GM18870 (cell line): ENCODE measurements around the gene VASH1.
"Not testable (repeated sequence)": the region's sequence is repeated elsewhere in the genome, so short reads cannot be mapped to it uniquely, and the experiment has no call there.

Experiments used
- ATAC-seq: cut with Tn5 transposase; IDR thresholded peaks from one replicate; pipeline ENCODE4 v1.9.1; 2021; ENCODE audit warnings: moderate library complexity; ENCODE audit not compliant: unreplicated experiment

VASH1 gene

DNA sequence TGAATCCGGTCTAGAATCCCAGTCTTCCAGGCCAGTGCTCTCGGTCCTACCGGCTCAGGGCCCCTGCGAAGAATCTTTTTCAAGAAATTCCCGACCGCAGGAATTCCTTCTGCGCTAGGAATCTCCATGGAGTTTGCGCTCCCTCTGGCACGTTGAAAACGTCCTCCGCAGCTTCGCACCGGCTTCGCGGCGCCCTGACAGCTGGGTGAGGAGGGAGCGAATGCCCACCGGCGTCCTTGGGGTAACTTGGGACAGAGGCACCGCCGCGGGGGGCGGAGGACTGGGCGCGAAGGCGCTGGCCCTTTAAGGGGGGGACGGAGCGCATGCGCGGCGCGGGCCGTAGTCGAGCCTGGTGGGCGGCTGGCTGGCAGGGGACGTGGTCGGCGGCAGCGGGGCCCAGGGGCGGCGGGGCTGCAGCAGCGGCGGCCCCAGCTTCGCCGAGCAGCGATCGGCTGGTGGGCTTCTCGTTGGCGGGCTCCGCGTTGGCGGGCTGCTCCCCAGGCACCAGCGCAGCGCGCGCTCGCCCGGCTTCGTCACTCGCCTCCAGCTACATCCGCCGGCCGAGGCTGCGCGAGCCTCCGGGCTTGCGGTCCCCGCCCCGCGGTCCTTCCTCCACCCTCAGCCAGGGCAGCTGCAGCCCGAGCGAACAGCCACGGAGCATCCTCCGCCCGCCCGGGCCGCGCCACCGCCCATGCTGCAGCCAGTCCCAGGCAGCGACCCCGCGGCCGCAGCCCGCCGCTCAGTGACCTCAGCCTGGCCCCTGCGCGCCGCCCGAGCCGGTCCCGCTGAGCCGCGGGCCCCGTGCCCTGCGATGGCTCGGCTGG, at the start of gene VASH1:
Gene VASH1 (plus strand): TSS at position 333 of the 824 bp plus-strand sequence. CDS start 1,354 bp downstream, outside the sequence.
- no peak for ATAC-seq

DNA sequence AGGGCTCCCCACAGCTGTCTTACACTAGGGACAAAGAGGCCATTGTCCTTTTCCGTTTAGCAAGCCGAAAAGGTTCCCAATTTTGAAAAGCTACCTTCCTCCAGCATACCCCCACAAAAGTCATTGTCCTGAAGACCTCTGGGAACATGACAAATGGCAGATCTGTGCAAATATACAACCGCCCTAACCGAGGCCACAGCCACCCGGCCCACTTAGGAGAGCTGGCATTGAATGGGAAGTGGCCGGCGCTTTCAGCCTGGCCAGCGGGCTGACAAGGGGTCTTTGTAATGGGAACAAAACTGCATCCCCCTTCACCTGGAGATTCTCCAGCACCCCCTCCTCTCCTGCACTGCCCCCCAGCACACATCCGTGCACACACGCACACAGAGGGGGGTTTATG, 48.1 kb upstream of the VASH1 start:
- no peak for ATAC-seq

DNA sequence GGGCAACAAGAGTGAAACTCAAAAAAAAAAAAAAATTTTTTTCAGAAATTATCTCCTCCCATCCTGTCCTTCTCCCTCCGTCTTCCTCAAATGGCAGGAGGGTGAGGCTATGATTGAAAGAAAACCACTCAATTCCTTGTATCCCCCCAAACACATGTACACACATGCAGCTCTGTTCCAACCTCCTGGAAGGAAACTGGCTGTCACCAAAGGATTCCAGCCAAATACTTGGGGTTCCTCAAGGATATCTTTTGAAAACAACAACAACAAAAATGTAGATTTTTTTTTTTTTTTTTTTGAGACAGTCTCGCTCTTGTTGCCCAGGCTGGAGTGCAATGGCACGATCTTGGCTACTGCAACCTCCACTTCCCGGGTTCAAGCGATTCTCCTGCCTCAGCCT, 46.8 kb upstream of the VASH1 start:
- no peak for ATAC-seq

DNA sequence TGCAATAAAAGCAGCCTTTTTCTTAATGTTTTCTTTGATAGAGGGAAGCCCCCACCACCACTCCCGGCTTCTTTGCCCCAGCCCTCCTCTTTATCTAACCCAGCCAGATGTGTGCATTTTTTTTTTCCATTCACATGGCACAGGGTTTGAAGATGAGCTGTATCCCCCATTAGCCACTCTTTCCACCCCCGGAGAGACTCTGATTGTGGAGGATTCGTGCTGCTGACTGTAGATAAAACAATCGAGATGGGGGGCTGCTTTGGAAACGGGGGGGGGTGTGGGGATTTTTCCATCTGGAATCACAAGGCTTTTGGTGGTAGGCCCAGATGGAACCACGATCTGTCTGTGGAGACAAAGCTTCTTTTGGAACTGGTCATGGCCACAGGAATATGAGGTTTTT, 46.2 kb upstream of the VASH1 start:
- ATAC-seq = no peak

DNA sequence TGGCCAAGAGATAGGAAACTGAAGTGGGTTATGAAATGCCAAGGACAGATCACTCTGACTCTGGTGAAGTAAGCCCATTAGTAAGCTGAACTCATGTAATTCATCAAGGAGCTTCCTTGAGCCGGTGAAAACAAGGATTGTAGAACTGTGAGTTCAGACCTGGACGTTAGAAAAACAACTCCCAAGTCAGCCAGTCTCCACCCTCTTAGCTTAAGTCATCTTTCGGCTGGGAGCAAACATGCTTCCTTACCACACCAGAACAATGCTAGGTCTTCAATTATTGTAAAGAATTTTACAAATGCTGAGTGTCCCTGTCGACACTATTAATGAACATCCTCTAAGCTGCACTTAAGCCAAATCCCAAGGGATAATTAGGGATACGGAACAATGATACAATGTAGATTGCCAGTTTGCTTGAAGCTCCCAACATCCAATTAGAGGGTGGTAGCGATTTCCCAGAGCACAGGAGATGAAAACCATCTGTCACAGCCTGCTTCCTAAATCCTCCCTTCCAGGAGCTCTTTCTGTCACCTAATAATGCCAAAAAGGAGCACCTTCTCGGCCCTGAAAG, 45.7 kb upstream of the VASH1 start:
- no peak for ATAC-seq

DNA sequence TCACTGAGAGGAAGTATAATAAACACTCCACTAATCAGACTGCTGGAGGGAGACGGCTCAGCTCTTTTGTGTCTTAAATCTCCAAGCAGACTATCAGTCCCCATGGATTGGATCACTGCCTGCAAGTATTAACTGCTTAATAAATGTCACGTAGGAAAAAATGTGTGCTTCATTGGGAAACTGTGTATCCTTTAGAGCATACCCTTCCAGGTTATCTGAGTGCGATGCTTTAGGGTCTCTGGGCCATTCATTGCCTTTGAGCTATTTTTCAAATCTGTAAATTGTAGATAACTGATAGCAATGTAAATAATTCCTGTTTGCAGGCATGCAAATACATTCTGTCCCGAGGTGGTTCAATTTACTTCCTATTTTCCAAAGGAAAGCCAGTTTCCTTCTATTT, 45.0 kb upstream of the VASH1 start:
- ATAC-seq = no peak

DNA sequence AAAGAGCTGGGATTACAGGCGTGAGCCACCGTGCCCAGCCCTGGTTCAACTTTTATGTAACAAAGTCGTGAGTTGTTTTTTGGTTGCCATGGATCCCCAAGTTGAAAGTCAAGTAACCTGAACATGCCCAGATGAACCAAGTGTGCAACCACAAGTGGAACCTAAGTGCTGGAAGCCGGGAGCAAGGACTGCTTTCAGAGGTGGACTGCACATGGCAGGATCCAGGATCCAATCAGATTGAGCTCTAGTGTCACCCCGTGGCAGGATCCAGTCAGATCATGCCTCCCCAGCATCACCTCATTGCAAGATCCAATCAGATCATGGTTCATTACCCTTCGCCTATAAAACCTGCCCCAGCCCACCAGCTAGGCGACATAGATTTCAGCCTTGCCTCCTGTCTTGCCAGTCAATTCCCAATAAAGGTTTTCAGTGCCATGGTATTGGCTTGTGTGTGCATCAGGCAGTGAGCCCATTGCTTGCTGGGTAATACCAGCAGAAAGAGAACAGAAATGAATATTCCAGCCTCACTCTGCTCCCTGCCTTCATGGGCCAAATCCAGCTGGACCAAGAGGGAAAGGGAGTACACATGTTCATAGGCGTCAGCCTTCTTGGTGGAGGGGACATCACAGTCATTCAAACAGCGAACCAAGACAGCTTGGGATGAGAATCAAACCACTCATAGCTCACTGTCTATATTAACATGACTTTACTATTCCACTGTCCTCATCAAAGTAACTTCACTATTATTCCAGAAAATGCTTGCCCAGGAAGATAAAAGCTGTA, 43.6 kb upstream of the VASH1 start:
- no peak for ATAC-seq

DNA sequence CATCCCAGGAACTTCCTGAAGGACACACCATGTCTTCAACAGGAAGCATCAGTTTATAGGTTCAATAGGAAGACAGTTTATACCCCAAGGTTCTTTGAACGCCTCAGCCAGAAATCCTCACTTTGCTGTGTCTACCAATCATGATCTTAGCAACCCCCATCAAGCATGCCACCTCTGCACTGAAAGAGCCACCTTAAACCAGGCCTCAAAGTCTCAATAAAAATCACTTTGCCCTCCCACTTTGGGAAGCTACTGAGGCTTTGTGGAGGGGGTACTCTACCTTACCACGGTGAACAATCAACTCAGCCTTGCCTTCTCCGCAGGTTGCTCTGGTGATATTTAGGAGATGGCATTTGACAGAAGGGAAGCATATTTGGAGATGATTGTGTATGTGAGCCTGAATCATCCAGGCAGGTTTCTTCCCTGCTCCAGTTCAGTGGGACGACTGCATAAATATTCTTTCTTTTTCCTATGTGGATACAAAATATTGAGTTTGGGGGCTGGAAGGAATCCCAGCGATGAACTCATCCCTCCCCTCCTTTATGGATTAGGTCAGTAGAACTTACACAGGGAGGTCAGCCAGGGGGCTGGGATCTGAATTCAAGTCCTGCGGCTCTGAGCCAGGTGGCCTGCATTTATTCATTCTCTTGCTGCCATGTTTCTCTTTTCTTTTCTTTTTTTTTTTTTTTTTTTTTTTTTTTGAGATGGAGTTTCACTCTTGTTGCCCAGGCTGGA, 42.8 kb upstream of the VASH1 start:
- no peak for ATAC-seq

DNA sequence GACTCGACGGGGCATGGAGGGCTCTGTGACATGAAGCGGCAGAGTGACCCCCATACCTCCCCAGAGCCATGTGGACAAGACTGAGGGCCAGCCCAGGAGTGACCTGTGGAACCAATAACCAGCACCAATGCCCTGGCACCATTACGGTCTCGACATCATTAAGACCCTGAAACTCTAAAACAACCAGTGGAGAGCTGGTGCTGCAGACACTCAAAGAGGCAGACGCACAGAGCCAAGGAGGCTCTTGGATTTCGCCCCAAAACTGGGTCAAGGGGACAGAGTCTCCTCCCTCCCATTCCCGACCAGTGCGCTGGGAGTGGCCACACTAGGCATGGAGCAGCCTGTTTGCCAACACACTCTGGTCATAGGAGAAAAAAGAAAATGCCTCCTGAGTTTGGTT, 41.6 kb upstream of the VASH1 start:
- ATAC-seq = no peak

DNA sequence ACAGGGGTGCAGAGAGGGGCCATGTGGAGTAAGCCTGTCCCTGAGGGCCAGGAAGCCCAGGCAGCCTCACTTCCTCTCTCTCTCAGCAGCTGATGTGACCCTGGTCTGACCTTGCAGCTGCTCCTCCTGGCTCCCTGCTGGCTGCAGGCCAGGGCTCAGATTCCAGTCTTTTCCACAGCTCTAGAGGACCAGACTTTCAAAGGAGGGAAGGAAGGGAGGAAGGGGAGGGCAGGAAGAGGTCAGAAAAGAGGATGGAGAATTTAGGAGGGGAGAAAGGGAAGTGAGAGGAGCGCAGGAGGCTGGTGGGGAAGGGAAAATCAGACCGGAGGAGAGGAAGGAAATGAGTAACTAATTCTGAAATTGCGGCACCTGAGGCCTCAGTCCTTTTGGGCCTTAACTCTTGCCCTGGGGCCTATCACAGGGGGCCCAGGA, 40.9 kb upstream of the VASH1 start:
- no peak for ATAC-seq

DNA sequence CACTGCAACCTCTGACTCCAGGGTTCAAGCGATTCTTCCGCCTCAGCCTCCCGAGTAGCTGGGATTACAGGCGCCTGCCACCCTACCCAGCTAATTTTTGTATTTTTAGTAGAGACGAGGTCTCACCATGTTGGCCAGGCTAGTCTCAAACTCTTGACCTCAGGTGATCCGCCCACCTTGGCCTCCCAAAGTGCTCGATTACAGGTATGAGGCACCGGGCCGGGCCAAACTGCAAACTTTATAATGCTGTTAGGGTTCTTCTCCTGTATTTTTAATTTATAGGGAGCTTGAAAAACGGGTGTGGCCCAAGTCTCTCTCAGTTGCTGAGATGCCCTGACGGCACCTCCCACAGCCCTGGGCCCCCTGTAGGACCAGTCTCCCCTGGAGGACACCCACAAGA, 39.8 kb upstream of the VASH1 start:
- ATAC-seq = not testable (repeated sequence)

DNA sequence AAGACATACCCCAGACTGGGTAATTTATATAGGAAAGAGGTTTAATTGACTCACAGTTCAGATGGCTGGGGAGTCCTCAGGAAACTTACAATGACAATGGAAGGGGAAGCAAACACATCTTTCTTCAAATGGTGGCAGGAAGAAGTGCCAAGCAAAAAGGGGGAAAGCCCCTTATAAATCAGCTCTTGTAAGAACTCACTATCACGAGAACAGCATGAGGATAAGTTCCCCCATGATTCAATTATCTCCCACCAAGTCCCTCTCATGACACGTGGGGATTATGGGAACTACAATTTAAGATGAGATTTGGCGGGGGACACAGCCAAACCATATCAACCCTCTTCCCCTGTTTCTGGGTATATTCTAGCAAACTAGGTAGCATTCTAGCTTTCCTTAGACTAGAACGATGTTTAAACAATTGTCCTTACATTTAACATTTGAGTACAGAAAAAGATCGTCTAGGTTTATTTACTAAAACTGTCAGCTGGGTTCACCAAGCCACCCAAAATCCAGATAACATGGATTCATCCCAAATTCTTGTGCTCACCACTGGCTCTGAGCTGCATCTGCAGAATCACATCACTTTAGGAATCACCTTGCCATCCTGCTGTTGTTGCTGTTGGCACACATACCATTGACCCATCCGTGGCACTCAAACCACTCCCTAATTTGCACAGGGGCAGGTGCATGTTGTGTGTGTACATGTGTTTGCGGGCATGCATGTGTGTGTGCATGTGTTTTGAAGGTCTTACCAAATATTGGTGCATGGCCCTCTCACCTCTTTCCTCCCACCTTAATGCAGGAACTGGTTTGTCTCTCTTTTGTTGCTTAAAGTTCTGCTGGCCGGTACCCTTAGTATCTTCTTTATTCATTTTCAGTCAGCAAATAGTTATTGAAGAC, 36.4 kb upstream of the VASH1 start:
- no peak for ATAC-seq

DNA sequence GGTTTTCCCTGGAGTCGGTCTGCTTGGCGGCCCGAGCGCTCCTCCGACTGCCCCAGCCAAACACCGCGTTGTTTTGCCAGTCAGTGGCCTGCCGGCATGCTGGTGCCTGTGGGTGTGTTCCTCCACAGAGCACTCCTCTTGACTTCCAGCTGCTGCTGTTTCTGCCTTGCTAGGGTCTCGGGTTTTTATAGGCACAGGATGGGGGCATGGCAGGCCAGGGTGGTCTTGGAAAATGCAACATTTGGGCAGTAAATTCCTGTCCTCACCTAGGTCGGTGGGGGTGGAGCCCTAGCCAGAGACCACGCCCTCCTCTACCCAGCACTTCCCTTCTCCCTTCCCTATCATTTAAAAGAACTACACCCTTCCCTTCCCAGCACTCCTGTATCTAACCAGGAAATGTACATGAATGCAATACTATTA, 34.7 kb upstream of the VASH1 start:
- ATAC-seq = no peak

DNA sequence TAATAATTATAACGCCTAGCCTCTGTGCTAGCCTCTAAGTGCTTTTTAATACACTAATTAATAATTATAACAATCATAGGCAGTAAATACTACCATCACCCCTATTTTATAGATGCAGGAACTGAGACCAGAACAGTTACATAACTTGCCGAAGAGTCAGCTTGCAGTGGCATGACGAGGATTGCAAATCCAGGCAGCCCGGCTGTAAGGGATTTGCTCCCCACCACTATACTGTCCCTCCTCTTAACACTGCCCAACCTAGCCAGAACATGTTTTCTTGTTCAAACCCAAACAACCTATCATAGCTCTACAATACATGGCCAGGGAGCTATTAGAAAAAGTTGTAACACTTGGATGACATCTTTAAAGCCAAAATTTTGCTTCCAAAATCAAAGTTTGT, 33.9 kb upstream of the VASH1 start:
- no peak for ATAC-seq

DNA sequence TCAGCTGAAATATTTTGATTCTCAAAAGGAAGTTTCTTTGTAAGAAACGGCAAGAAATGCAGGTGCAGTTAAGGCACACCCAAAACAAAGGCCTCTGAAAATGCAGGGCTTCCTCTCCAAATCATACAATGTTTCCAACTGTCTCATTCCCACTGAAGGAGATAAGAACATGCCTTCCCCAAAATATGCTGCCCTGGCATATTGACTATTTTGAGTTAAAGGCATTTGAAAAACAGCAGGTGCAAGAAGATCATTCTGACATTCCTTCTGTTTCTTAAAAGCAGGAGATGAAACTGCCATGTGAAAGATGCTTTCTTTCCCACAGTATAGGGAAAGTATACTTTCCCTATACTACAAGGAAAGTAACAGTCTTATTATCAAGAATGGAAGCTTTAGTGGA, 33.4 kb upstream of the VASH1 start:
- ATAC-seq = no peak

DNA sequence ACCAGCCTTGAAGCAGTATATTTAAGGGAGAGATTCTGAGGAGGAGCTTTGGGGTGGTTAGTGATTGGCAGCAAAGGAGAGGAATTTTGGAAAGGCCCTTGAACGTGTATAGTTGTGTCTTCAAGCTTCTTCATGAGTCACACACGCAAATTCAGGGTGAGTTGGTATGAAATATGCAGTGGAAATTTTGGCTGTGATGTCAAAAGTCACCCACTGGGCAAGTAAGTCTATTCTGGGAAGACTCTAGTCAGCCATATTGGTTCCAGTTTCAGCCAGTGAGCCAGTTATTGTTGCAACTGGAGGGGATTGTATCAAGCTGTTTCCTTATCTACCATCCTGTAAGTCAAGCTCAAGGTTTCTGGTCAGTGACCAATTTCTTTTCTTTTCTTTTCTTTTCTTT, 32.0 kb upstream of the VASH1 start:
- no peak for ATAC-seq

DNA sequence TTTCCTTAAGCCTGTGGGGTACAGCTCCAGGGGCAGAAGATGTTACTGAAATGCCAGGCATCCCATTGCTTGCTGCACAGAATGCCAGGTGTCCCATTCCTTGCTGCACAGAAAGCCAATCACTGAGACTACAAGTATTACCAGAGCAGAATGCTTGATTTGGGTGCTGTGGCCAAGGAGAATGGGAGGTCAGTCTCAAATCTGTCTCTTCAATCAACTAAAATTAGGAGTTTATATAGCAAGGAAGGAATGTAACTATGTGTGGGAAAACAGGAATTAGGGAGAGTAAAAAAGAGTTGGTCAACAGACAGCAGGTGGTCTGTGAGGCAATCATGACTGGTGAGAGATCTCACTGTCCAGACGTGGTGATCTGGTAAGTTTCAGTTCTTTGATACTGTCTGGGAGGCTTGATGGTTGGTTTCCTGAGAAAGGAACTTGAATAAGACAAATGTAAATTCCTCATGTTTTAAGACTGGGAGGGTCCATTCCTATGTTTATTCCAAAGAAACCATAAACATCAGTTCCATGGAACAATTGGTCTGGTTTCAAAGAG, 31.2 kb upstream of the VASH1 start:
- no peak for ATAC-seq

DNA sequence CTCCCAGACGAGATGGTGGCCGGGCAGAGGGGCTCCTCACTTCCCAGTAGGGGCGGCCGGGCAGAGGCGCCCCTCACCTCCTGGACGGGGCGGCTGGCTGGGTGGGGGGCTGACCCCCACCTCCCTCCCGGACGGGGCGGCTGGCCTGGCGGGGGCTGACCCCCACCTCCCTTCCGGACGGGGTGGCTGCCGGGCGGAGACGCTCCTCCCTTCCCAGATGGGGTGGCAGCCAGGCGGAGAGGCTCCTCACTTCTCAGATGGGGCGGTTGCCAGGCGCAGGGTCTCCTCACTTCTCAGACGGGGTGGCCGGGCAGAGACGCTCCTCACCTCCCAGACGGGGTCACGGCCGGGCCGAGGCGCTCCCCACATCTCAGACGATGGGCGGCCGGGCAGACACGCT, 26.8 kb upstream of the VASH1 start:
- ATAC-seq = not testable (repeated sequence)

DNA sequence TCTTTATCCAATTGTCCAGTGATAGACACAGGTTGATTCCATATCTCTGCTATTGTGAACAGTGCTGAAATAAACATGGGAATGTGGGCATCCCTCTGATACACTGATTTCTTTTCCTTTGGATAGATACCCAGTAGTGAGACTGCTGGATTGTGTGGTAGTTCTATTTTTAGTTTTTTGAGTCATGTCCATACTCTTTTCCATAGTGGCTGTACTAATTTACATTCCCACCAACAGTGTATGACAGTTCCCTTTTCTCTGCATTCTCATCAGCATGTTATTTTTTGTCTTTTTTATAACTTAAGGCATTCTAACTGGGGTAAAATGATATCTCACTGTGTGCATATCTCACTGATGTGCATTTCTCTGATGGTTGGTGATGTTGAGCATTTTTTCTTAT, 24.8 kb upstream of the VASH1 start:
- ATAC-seq = no peak

DNA sequence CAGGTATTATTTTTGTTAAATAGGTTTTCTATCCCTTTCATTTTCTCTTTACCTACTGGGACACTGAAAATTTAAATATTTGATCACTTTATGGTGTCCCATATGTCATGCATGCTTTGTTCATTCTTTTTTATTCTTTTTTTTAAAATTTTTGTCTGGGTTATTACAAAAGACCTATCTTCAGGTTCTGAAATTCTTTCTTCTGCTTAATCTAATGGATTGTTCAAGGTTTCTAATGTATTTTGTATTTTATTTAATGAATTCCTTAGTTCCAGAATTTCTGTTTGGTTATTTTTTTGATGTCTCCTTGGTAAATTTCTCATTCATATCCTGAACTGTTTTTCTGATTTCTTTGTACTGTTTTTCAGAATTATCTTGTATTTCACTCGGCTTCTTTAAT, 20.2 kb upstream of the VASH1 start:
- ATAC-seq = no peak
